ENCODE results near the gene CFAP206.
"Not testable (repeated sequence)": the region's sequence is repeated elsewhere in the genome, so short reads cannot be mapped to it uniquely, and the experiment has no call there.

The CFAP206 gene

DNA sequence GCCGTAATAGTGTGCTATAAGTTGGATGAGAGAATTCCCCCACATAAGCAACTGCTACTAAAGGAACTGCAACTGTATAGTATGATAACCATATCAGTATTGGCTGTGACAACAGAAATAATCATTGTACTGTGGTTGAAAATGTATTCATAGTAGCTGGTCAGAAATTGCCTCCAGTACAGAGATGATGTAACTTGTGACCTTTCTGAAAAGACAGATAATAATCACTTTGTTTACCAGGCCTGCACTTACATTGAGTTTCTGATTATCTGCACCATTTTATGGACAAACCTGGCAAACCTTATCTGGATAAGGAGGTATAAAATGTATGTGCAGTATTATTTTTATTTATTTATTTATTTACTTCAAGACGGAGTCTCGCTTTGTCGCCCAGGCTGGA lies 19.0 kb downstream of the CFAP206 start:
- DNase-seq (ENCODE audit: low read depth), result no peak

DNA sequence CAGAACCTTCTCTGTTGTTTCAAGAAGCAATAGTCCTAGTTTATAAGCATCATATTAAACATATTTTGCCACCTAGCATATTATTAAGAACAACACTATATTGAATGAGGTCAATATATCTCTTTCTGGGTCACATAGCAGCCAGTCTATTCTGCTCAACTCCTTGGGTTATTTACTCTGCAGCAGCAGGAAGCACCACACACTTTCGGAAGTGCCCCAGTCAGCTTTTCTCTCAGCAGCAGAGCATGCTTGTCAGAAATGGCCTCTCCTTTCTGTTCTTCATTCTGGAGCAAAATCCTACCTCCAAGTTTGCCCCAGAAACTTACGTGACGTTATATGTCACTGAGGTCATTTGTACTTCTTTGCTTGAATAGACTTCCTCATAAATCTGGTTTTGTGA lies 22.7 kb downstream of the CFAP206 start:
- DNase-seq (ENCODE audit: low read depth), result no peak

DNA sequence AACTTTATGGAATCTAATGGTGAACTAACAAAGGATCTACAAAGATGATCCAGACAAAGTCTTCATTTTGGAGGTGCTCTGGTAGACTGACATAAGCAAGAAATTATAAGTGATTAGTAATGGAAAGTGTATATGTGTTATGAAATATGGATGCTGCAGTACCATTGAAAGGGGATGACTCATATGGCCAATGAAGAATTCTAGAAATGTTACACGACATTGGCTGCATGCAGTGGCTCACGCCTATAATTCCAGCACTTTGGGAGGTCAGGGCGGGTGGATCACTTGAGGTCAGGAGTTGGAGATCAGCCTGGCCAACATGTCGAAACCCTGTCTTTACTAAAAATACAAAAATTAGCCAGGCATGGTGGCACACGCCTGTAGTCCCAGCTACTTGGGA lies 23.5 kb downstream of the CFAP206 start:
- DNase-seq (ENCODE audit: low read depth), result no peak

DNA sequence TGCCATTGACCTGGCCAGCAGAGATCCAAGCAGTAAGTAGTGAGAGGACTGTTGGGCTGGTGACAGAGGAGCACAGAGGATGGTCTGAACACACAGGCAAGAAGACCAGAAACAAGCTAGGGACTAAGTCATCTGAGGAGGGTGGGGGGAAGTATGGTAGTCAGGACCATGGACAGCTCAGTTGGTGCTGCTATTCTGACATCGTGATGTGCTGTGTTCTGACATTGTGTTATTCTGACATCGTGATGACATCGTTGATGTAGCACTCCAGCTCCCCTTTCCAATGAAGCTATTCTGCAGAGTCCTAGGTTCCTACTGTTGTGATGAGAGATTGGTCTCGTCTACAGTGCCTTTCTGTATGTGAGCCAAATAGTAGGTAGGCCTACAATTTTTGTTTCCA lies 28.7 kb downstream of the CFAP206 start:
- DNase-seq (ENCODE audit: low read depth), result peak; percentile 11

DNA sequence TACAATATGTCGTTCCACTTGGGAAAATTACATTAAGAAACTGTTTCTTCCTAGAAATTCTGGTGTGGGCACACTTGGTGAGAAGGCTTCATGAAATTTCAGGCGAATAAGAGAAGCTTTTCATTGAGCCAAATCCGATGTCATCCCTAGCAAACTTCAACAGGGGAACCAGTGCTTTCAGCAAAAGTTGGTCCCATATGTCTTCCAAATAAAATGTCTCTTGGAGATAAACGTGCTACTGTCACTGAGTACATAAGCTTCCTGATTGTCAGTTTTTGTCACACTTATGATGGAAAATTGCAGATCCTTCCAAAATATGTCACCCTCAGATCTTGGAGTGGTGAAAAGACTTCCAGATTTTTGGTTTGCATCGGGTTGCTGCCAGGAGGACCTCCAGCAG lies 33.9 kb downstream of the CFAP206 start:
- no peak for DNase-seq (ENCODE audit: low read depth)

DNA sequence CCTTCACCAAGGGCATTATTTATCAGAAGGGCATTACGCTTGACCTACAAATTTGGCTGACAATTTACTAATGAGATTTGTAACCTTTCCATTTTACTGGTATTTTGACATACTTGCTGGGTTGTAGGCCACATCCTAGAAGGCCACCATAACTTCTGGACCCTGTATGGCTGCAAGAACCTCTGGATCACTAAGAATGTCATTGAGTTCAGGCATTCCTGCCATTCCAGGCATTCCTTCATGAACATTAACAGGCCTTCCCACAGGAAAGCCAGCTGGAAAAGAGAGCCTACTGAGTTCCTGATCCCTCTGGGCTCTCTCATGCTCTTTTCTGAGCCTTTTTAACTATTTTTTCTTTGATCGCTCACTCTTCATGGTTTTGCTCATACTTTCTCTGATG lies 36.6 kb downstream of the CFAP206 start:
- DNase-seq (ENCODE audit: low read depth), result no peak

DNA sequence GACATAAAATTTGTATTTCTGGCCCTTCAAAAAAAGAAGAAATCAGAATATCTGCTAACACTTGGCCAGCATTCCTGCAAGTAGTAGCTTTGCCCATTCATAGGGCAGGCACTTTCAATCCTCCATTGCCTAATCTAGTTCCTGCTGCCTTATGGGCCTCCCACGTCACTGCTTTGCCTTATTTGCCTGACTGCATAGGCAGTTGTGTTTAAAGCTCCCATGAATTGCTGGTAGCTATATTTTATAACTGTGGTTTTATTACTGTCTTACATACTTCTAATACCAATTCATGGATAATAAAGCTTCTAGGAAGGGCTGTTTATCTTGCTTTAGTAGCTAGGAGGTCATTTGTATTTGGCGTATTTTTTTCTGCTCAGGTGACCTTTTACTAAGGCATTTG lies 57.3 kb downstream of the CFAP206 start:
- DNase-seq (ENCODE audit: low read depth), result no peak

DNA sequence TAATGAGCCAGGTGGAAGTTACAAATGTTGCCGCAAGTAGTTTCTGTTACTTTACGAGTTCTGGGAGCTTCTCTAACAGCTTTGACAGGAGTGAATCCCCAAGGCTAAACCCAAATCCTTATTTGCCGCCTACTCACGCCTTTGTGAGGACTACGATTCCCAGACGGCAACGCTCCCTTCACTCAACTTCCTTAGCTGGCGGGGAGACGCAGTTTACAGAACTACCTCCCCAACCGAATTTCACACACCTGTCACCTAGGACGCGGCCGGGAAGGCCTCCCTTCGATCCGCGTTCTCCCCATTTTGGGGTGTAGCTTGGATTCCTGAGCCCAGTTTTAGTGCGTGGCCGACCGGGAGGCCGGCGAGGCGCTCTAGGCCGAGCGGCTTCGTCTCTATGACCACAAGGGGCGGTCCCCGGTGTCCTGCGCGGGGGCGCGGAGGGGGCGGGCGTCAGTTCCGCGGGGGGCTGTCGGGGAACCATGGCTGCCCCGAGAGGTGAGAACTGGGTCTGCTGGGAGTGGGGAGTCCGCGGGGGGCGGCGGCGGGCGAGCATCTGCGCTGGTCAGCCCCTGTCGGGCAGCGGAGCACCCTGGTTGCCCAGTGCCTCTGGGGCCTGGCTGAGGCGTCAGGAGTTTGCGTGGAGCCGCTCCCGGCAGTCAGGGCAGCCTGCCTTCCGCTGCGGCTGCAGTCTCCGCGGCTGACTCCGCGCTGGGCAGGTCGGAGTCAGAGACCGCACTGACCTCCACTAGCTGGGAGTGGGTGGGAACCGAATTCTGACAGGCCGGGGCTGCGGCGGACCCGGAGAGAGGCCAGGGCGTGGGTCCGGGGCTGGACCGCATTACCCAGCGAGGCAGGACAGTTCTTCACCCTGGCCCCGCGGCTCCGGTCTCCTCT lies 65.0 kb downstream of the CFAP206 start, which contains the start of gene SLC35A1:
Gene SLC35A1 (plus strand): TSS at position 450 of the 894 bp plus-strand sequence. CDS start 30 bp downstream, at position 480.
- DNase-seq (ENCODE audit: low read depth), result peak; percentile 37

DNA sequence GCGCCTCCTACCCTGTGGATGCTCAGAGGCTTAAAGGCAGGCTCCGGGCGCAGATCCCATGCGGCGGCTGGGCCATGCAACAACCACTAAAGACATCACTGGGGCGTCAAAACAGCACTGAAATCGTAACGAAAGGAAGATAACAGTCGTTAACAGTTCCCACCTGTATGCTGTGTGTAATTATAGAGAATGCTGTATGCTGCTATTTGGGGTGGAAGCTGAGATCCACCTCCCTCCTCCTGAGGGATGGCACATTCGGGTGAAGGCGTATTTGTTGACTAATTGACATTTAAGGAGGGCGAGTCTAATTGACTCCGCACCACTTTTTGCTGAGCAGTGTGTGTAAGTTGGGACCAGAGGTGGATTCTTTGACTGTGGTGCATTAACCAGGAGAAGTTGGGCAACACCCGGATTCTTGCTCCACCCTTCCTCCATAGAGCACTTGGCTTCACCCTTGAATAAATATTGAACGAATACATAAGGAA lies 65.7 kb downstream of the CFAP206 start:
- peak; percentile 15 for DNase-seq (ENCODE audit: low read depth)

DNA sequence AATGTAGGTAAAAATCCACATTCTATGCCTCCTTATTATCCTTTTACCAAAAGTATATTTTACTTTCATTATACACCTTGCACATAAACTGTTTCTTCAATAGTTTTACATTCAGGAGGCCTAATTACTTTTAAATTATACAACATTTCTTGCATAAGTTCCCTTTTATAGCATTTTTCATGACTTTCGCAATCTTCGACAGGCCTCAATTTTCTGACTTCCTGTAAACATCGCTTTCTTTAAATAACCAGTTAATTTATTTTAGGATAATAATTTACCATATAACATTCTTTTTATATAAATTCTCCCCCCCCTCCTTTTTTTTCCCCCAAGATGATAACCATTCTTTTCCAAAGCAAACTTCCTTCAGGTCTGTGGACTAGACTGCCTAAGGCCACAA lies 74.2 kb downstream of the CFAP206 start:
- DNase-seq (ENCODE audit: low read depth), result no peak

DNA sequence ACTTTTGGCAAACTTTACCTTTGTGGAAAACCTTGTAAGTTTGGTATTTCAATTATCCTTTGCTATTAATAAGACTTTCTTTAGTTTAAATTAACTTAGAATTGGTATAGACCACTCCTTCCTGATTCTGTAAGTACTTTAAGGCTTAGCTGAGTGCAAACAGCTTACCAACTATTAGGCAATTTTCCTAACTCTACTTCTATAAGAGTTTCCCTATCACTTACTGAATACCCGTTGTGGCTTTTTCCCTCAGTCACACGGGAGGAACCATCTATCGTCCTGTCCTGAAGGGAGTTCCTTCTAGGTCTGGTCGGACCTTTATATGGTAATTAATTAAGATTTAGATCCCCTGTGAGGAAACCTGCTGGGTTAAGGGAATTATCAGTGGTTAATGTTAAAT lies 74.6 kb downstream of the CFAP206 start:
- no peak for DNase-seq (ENCODE audit: low read depth)

DNA sequence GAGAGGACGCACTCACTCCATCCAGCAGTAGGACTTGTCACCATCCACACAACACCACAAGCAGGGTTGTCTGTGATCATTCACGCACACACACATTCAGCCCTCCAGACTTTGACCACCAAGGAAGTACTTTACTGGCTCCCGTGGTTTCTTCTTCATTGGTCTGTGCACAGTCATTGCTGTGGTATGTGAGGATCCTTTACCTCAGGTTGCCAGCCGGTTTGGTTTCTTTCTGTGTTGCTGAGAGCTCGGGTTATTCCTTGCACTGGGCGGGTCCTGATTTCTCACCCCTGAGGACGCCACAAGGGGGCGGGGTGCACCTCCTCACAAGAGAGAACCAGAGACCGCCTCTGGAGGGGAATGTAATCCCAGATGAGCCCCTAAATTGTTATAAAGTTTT lies 76.2 kb downstream of the CFAP206 start:
- DNase-seq (ENCODE audit: low read depth), result peak; percentile 27

DNA sequence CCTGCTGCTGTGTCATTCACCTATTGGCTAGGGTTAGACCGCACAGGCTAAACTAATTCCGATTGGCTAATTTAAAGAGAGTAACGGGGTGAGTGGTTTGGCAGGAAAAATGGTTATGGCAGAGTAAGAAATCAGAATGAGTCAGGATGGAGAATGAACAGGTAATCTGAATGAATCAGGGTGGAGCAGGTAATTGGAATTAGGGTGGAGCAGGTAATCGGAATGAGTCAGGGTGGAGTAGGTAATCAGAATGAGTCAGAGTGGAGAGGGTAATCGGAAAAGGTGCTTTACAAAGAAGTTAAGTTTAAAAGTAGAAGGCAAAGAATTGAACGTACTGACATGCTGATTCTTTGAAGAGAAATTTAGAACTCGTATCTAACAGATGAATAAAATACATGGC lies 76.7 kb downstream of the CFAP206 start:
- DNase-seq (ENCODE audit: low read depth), result no peak

DNA sequence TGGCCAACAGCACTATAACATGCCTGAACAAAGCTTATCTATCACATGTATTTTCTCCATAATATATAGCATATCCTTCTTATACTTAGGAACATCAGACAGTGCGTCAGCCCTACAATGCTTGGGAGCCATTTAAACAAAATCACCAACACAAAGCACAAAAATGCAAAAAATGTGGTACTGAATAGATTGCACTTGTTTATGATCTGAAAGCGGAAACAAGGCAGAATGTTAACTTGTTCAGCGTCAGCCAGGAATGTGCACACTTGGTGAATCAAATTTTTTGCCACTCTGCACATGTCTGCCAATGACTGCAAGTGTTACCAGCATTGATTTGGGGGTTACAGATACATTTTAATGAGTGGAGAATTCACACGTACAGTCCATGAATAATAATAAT lies 79.8 kb downstream of the CFAP206 start:
- DNase-seq (ENCODE audit: low read depth), result no peak

DNA sequence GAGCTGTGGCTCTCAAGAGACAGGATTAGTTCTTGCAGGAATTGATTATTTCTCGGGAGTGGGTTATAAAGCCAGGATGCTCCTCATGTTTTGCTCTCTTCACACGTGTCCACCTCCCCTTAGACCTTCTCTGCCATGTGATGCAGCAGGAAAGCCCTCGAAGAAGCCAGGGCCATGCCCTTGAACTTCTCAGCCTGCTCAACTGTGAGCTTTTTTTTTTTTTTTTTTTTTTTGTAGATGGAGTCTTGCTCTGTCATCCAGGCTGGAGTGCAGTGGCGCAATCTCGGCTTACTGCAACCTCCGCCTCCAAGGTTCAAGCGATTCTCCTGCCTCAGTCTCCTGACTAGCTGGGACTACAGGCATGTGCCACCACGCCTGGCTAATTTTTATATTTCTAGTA lies 81.6 kb downstream of the CFAP206 start:
- DNase-seq (ENCODE audit: low read depth), result not testable (repeated sequence)

DNA sequence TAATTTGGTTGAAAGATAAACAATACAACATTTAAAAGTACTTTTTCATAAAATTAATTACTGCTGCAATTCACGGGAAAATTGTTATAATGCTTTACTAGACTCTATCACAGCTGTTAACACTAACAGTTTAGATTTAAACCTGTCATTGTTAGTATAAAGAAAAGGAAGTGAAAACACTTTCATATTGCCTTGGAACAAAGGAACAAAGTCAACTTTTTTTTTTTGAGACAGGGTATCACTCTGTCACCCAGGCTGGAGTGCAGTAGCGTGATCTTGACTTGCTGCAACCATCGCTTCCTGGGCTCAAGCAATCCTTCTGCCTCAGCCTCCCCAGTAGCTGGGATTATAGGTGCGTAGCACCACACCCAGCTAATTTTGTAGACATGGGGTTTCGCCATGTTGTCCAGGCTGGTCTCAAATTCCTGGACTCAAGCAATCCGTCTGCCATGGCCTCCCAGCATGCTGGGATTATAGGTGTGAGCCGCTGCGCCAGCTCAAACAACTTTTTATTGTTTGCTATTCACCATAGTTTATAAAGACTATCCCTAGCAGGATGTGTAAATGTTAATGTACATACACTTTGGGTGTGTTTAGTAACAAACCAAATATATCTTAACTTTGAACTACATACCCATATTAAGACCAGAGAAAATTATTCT lies 87.1 kb downstream of the CFAP206 start:
- DNase-seq (ENCODE audit: low read depth), result no peak

DNA sequence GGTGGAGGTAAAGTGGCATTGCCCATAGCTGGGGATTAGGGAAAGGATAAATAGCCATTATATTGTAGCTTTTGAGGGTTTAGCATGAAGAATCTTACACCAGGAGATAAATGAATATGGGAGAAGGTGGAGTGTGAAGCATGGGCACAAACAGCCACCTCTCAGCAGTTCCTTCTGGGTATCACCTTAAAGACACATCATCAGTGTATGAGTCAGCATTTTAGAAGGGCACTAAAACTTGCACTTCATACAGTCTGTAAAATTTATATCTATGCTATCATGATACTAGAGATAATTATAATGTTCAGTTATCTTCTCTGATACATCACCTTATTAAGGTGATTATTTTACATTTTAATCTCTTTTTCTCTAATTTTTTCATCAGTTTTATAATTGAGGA lies 90.3 kb downstream of the CFAP206 start:
- no peak for DNase-seq (ENCODE audit: low read depth)

DNA sequence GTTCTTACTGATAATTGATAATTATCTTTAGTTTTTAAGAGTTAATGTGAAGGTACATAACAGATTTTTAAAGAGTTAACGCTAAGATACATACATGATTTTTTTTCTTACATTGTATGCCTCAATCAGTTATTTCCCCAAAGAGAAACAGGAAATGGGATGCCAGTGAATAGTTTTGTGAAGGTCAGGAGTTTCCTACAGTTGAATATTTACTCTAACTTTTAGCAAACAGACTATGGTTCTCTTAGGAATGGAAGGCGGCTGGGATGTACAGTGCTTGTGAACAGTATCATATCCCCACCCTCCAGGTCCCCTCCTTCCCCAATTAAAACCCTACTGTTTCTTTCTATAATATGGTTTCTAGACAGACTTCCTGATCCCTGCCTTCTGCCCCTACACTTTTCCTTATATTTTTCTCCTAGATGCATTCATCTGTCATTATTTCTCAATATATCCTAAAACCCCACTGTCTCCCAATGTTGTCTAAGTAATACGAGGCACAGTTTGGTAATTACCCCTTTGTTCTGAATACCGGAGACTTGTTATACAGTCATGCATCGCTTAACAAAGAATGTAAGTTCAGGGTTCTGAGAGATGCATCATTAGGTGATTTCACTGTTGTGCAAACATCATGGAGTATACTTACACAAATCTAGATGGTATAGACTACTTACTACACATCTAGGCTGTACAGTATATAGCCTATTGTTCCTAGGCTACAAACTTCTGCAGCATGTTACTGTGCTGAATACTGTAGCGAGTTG lies 94.2 kb downstream of the CFAP206 start:
- DNase-seq (ENCODE audit: low read depth), result no peak

DNA sequence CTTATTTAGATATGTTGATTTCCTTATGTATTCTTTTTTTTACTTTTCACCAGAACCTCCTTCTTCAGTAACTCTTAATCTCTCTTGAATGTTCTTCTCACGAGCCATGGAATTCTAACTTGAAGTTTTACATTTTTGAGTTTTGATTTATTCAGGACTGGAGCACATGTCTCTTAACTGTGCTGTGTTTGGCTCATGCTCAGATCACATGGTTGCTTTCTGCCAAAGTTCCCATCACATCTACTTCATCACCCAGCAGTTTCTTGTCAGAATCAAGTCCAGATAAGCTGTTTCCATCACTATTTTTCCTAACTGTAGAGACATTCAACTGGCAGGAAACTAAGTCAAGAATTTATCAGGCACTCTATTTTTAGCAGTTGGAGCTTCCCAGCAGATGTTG lies 96.7 kb downstream of the CFAP206 start:
- no peak for DNase-seq (ENCODE audit: low read depth)

All from non-pigmented ciliary epithelial cell (primary cell).